ENCODE measurements around the gene ASTE1.

ASTE1 gene

GRCh38 chr3:131018970-131019369, 7.7 kb downstream of the ASTE1 start:
- no peak overlapping the region for H3K4me3 ChIP-seq (ENCODE audit: low read depth, low read length)
- in situ Hi-C loops (cut with HindIII; ENCODE audit: low sequenced_read_pairs) = no loop called here
- DNase-seq (ENCODE audit: low read depth) = no peak
- no peak for TF ChIP-seq CTCF (IDR thresholded peaks at IDR 0.05; ENCODE audit: low read depth, low read length, missing control alignments)

GRCh38 chr3:131009698-131010097, 16.9 kb downstream of the ASTE1 start:
- in situ Hi-C loops (cut with HindIII; ENCODE audit: low sequenced_read_pairs) = no loop called here
- DNase-seq (ENCODE audit: low read depth) = no peak
- no peak overlapping the region for H3K4me3 ChIP-seq (ENCODE audit: low read depth, low read length)
- TF ChIP-seq CTCF (IDR thresholded peaks at IDR 0.05; ENCODE audit: low read depth, low read length, missing control alignments) = no peak

GRCh38 chr3:131008326-131008725, 18.3 kb downstream of the ASTE1 start:
- DNase-seq (ENCODE audit: low read depth) = no peak
- H3K4me3 ChIP-seq (ENCODE audit: low read depth, low read length) = no peak overlapping the region
- TF ChIP-seq CTCF (IDR thresholded peaks at IDR 0.05; ENCODE audit: low read depth, low read length, missing control alignments) = no peak
- in situ Hi-C loops (cut with HindIII; ENCODE audit: low sequenced_read_pairs) = no loop called here

GRCh38 chr3:131007782-131008181, 18.8 kb downstream of the ASTE1 start:
- TF ChIP-seq CTCF (IDR thresholded peaks at IDR 0.05; ENCODE audit: low read depth, low read length, missing control alignments) = no peak
- DNase-seq (ENCODE audit: low read depth) = no peak
- in situ Hi-C loops (cut with HindIII; ENCODE audit: low sequenced_read_pairs) = no loop called here
- no peak overlapping the region for H3K4me3 ChIP-seq (ENCODE audit: low read depth, low read length)

- in situ Hi-C loops (cut with HindIII; ENCODE audit: low sequenced_read_pairs) = no loop called here
- peak; percentile 68 for DNase-seq (ENCODE audit: low read depth)
- no peak overlapping the region for H3K4me3 ChIP-seq (ENCODE audit: low read depth, low read length)
- TF ChIP-seq CTCF (IDR thresholded peaks at IDR 0.05; ENCODE audit: low read depth, low read length, missing control alignments) = no peak
Observed at GRCh38 chr3:131007256-131007655, 19.4 kb downstream of the ASTE1 start.

GRCh38 chr3:131004603-131005002, 22.0 kb downstream of the ASTE1 start:
- no peak for TF ChIP-seq CTCF (IDR thresholded peaks at IDR 0.05; ENCODE audit: low read depth, low read length, missing control alignments)
- DNase-seq (ENCODE audit: low read depth) = no peak
- in situ Hi-C loops (cut with HindIII; ENCODE audit: low sequenced_read_pairs) = no loop called here
- H3K4me3 ChIP-seq (ENCODE audit: low read depth, low read length) = no peak overlapping the region

- in situ Hi-C loops (cut with HindIII; ENCODE audit: low sequenced_read_pairs) = no loop called here
Observed at GRCh38 chr3:131001071-131001470, 25.6 kb downstream of the ASTE1 start.

More at GRCh38 chr3:131001071-131001470, 25.6 kb downstream of the ASTE1 start:
- no peak overlapping the region for H3K4me3 ChIP-seq (ENCODE audit: low read depth, low read length)
- no peak for TF ChIP-seq CTCF (IDR thresholded peaks at IDR 0.05; ENCODE audit: low read depth, low read length, missing control alignments)
- no peak for DNase-seq (ENCODE audit: low read depth)
